Hematopoietic multipotent progenitor cell treated with erythropoietin and hydrocortisone succinate and interleukin-3 and kit ligand, for 6 days (in vitro differentiated cells): ENCODE measurements around the gene CFAP77.
"Not testable (repeated sequence)": the region's sequence is repeated elsewhere in the genome, so short reads cannot be mapped to it uniquely, and the experiment has no call there.

Experiments used
- DNase-seq: peaks from one replicate; pipeline ENCODE4 v3.0.0-alpha.2; 2015

CFAP77 gene

DNA sequence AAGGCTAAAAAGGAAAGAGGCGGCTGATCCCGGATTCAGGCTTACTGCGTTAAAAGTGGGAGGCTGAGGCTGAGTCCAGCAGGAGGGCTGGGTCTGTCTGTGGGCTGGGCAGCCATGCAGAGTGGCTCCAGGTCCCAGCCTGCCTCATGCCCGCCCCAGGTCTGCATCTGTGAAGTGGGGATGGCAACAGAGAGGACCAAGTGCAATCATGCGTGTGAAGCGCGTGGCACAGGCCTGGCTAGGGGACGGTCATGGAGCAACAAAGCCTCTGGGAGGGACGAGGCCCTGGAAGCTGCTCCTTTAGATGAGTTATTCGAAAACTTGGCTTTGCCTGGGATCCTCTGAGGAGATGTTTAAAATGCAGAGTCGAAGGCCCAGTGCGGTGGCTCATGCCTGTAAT lies 142.0 kb downstream of the CFAP77 start:
- DNase-seq = no peak

DNA sequence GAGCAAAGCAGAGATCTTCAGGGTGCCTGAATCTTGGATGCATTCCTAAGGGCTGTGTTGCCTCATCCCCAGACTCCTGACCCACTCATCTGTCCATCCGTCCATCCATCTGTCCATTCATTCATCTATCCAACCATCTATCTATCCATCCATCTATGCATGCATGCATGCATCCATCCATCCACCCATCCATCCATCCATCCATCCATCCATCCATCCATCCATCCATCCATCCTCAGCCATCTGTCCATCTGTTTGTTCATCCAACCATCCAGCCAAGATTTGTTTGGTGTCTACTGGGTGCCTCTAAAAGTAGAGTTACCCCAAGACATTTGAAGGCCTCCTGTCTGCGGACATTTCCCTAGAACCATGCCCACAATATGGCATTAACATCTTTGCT lies 144.7 kb downstream of the CFAP77 start:
- DNase-seq = no peak

DNA sequence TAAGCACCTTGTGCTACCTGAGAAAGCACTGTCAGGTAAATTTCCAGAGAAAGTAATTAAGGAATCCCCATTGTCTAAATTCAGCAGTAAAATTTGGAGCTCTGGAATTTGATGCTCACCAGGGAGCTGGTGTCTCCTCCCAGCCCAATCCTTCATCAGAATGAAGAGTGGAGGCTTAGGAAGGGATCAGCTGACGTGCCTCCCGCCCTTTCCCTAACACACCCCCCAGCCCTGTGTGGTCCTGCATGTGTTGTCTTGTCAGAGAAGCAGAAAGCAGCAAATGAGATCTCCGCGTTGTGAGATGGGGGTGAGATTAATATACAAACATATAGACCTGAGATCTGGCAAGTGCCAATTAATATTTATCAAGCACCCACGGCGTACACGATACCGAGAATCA lies 145.5 kb downstream of the CFAP77 start:
- no peak for DNase-seq

DNA sequence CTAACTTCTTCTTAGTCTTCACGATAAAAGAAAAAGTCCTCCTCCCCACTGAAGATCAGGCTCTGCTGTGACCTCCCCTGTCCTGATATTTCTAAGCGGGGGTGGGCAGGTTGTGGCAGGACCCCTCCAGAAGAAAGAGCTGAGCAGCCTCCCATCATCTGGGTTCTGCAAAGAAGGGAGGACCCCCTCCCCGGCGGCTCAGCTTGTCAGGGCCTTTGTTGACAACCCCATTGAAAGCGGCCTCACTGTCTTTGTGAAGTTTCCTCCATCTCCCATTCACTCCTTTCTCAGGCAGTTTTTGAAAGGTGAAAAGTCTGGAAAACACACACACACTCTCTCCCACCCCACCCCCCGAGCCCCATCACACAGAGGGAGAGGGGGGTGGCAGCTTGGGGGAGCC lies 146.2 kb downstream of the CFAP77 start:
- DNase-seq = no peak

DNA sequence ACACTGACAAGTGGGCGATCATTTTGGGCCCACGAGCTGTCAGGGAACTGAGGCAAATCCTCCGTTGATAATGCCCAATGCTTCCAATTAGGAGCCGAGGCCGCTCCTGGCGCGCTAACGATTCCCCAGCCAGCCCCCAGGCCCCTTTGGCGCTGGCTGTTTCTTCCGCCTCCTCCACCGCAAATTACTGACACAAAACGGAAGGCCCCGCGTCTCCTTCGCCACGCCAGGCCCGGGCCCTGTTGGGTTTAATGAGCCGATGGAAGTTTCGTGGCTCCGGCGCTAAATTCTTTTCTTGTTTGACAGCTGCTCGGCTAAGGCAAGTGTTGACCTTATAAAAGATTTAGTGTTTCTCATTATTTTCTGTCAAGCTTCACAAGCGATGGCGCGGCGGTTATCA lies 146.7 kb downstream of the CFAP77 start:
- DNase-seq = no peak

DNA sequence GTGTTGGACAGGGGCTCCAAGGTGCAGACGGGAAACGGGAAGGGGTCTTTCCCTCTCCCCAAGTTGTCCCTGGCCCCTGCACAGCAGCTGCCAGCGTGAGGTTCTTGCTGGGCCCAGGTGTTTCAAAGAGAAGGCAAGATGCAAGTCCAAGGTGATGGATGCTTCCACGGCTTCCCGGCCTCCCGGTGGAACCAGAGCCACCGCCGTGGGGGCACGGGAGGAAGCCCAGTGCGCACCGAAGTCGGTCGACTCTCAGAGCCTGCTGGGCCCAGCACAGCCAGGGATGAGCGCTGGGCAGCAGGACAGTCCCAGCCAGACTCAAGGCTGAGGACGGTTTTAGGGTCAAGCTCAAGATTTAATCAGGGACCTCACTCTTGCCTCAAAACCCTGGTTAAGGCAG lies 147.1 kb downstream of the CFAP77 start:
- DNase-seq = no peak

DNA sequence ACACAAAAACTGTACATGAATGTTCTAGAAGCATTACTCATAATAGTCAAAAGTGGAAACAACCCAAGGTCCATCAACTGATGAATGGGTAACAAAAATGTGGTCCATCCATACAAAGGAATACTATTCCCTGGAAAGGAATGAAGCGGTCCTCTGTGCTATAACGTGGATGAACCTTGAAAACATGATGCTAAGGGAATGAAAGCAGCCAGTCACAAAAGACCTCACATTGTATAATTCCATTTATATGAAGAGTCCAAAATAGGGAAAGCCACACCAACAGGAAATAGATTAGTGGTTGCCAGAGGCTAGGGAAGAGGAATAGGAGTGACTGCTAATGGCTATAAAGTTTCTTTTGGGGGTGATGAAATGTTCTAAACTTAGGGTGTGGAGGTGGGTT lies 149.7 kb downstream of the CFAP77 start:
- DNase-seq = no peak

DNA sequence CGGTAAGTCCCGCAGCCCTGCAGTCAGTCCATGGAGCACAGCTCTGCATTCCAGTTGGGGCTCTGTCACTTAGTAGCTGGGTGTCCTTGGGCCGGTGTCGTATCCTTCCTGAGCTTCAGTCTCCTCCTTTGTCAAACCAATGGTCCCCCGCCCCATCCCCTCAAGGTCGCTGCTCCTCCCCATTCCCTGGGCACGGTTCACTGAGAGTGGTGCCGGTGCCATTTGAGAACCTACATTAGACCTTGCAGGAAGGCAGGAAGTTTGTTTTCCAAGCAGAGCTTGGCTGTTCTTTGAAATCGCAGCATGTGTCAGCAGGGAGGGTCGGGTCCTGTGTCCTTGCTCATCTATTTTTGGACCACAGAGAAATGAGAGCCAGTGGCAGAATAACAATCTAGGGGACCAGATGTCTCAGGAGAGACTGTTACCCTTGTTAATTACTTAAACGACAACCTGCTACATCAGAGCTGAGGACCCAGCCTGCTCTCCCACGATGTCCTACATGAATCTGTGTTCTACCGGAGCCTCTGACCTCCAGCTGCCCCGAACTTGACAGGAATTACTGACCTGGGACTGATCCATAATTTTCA lies 150.7 kb downstream of the CFAP77 start:
- no peak for DNase-seq

DNA sequence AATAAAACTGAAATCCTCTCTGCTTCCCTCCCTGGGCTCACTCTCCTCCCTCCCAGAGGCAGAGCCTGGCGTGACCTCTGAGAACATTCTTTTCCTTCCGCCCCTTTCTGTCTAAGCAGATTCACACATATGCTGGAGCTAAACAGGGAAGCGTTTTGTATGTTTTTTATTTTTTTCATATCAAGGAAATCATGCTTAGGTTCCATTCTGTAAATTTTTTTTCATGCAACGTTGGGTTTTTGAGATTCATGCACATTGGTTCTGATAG lies 152.2 kb downstream of the CFAP77 start:
- no peak for DNase-seq

DNA sequence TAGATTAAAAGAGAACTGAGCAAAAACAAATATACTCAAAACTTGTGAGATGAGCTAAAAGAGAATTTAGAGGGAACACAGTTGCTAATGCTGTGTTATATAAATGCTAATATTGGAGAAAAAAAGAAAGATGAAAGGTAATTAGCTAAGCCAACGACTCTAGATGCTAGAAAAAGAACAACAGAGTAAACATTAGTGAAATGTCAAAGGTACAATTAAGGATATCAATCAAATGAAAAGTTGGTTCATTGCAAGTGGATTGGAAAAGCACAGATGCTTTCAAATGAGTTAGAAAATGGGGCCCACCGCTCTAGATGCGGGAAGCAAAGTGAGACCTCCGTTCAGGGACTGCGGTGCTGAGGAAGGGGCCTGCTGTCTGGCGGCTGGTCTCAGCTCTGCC lies 154.5 kb downstream of the CFAP77 start:
- no peak for DNase-seq

DNA sequence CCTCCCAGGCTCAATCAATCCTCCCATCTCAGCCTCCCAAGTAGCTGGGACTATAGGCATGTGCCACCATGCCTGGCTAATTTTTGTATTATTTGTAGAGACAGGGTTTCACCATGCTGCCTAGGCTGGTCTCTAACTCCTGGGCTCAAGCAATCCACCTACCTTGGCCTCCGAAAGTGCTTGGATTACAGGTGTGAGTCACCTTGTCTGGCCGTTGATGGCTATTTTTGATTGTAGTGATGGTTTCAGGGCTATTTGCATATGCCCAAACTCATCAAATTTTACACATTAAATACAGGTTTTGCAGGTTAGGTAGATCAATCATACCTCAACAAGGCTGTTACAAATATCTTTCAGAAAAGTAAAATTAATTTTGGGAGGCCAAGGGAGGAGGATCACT lies 158.8 kb downstream of the CFAP77 start:
- not testable (repeated sequence) for DNase-seq

DNA sequence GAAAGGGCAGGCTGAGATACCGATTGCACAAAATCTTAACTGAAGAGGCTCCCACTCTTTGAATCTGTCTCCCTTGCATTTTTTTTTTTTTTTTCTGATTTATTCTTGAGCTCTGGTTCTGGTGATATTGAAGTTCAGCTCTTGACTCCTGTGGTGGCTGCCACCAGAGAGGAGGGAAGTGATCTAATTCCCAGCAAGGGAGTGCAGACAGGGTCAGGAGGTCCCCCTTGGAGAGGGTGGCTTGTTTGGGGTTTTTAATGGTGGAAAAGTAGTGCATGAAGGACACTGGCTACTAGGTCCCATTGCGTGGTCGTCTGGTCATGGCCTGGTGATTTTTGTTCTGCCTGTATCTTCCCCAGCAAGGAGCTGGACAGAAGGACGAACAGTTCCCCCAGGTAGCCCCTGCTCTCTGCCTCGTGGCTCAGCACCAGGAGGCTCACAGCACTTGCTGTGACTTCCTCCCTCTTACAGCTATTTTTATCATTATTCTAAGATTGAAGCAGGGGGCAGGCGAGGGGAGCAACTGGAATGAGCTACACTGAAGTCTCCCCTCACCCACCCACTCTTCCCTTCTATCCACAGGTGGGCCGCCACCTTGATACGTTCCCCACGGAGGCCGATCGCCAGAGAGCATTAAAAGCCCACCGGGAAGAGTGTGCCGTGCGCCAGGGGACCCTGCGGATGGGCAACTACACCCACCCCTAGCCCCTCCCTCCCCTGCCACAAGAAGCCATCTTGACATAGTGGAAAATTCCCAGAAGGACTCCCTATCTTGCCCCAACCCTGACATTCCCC lies 162.0 kb downstream of the CFAP77 start:
- no peak for DNase-seq

DNA sequence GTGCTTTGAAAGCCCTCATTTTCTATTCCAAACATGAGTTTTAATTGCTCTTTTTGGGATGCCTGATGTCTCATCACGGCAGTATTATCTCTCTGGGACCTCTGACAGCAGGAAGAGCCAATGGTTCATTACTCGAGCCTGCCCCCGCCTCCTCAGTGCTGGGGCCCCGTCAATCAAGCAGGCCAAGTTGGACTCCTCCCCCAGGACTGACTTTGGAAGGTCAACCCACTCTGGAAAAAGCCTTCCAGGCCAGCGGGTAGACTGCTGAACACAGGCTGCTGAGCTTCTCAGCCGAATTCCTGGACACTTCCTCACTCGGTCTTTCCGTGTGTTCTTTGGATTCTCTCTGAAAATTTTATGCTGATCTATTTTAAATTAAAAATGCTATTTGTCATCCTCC lies 162.9 kb downstream of the CFAP77 start:
- no peak for DNase-seq

DNA sequence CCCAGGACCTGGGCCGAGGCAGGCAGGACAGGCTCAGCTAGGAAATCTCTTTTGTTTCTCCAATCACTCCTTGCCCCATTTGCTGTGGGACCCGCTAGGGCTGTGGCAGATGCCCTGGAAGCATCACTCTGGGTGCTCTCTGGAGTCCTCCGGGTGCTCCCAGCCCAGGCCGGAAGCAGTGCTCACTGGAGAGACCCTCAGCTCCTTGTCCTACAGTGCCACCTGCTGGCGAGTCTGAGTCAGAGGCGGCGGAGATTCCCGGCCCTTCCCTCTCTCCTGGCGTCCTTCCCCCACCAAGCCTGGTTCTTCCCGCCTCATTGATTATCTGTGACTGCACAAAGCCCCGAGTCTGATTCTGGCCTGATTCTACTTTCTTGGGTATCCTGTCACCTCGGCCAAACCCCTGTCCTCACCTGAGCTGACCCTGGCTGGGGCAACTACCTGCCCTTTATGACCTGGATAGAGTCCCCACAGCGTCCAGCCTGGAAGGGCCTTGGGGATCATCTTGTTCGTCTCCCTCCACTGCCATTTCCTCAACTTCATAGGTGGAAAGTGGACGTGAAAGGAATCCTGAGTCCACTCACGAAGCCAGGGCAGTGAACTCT lies 165.1 kb downstream of the CFAP77 start:
- DNase-seq = peak; percentile 80

DNA sequence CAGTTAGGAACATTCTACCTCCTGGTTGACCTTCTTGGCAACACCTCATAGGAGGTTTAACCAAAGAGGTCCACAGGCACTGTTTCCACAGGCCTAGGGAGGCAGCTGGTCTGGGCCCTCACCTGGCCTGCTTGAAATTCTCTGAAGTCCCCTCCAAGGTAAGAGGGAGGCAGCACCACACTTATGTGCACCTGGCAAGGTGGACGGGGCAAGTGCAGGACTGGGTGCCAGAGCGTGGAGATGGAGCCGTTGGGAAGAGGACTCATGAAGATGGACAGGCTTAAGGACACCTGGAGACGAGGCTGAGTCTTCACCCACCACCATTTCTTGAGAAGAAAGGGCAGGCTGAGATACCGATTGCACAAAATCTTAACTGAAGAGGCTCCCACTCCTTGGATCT lies 165.8 kb downstream of the CFAP77 start:
- no peak for DNase-seq

DNA sequence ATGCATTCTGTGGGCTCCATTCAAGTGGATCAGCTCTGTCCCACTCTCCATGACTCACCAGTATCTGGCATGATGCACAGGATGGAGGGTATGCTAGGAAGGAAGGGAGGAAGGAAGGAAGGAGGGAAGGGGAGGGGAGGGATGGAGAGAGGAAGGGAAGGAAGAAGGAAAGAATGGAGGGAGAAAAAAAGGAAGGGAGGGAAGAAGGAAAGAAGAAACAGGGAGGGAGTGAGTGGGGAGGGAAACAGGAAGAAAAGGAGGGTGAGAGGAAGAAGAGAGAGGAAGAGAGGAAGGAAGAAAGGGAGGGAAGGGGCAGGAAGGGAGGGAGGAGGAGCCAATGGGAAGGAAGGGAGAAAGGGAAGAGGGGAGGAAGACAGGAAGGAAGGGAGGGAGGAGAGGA lies 167.1 kb downstream of the CFAP77 start:
- DNase-seq = no peak

DNA sequence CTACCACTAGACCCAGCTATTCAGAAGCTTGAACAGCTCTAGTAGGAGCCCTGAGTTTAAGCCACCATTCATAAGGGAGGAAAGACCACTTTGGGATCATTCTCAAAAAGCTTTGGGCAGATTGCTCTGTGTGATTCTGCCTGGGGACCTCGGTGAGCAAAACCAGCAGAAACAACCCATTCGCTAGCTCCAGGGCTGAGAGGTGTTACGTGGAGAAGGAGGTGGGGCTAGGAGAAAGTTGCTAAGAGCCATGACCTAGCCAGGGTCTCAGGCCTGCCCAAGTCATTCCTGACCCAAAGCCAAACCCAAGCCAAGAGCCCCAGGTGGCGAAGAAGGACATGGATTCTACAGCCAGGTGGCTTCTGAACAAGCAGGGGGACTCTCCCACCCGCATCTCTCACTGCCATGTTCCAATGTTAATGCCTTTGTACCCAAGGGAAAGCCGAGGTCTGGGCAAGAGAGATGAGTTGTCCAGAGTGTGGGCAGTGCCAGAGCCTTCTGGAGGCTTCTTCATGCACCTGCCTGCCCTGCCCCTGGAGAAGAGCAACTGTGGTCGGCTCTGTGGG lies 168.4 kb downstream of the CFAP77 start:
- DNase-seq = no peak

DNA sequence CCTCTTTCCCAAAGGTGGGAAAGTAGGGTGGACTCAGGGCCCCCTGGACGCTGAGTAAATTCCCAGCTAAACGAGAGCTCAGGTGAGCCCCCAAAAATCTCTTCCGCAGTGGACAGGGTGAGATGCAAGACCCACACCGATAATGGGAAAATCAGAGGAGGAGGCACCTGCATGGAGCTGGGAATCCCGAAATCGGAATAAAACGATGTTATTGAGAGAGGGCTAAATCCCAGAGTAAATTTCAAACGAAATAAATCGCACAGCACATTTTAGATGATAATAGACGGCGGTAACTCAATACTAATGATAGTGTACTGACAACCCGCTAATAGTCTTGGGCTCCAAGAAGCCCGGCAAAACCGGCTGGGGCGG lies 169.4 kb downstream of the CFAP77 start:
- no peak for DNase-seq

DNA sequence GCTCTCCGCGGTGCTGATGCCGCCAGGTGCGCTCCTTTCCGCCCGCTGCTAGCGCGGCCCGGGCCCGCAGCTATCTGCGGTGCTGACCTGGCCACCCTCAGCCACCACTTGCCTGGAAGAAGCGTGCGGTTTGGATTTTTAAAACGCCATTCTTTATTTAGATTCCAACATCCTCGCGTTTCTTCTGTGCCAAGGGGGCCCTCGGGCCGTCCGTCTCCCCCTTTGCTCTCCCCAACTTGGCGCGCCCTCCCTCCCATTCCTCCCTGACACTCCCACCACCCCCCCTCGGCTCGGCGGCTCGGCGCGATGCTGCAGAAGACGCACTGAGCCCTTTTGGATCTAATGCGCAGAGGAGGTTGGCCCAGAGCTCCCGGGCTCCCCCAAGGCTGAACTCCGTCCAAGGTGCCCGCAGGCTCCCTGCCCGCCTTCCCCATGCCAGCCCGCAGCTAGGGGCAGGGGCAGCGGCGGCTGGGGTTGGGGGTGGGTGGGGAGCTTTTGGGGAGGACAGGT lies 172.3 kb downstream of the CFAP77 start, which contains the start of gene BARHL1:
TSS of gene BARHL1 (plus strand) at position 331 of the 510 bp plus-strand sequence. CDS start 192 bp downstream, outside the sequence.
- no peak for DNase-seq

DNA sequence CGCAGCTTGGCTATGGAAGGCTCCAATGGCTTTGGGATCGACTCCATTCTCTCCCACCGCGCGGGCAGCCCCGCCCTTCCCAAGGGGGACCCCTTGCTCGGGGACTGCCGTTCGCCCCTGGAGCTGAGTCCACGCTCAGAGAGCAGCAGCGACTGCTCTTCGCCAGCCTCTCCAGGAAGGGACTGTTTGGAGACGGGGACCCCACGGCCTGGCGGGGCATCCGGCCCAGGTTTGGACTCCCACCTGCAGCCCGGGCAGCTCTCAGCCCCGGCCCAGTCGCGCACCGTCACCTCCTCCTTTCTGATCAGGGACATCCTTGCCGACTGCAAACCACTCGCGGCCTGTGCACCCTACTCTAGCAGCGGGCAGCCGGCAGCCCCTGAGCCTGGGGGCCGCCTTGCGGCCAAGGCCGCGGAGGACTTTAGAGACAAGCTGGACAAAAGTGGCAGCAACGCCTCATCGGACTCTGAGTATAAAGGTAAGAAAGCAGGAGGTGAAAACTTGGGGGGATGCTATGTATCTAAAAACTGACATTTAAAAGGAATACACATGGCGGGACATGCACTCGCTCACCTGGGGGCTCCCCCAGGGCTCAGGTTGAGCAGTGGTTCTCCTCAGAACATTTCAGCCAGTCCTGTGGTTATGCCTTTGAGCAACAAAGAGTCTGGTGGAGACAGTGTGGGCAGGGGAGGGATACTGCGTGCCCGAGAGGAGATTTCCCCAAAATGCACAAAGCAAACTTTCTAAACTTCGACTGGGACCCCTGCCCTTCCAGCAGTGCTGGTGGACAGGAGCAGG lies 173.0 kb downstream of the CFAP77 start:
- DNase-seq = no peak

DNA sequence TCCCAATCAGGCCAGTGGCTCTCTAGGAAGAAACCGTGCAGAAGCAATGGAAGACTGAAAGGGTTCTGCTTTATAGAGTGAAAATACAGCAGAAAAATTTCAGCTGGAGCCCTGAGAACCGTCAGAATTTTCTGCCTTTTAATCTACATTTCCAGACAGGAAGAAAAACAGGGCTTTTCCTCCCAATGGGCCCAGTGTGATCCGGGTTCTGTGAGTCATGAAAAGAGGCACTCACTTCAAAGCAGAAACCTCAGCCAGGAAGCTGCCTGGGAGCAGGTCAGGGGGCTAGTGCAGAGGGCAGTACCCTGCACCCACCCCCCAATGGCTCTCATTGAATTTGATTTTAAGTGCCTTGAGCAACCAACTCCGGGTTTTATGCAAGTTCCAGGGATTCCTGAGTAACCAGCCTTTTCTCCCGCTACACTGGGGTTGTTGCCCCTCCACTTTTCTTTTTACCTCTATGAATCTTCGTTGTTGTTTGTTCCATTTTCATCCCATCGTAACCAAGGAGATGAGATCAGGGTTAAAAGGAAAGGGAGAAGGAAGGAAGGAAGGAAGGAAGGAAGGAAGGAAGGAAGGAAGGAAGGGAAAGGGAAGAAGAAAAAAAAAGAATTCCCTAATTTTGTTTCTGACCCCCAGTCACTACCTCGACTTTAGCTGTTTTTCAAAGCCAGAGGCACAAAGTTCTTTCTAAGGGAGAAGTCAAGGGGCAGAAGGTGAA lies 173.7 kb downstream of the CFAP77 start:
- no peak for DNase-seq
